ENCODE data around the gene ATP8A2.

Gene ATP8A2

DNA sequence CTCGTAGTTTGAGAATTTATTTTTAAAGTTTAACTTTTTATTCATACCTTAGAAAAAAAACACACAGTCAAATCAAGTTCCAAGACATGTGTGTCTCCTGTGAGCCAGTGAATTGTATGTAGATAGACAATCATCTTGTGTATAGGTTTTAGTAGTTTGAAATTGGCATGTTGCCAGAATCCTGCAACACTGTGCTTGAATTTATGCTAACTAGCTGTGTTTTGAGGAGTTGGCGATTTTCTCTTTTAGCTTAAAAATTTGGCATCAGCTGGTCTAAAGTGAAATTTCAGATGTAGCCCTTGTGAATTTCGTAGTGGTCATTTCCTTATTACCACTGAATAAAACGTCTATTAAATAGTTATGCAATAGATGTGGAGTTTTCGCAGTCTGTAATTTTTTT lies 213.2 kb downstream of the ATP8A2 start:
- Mint-ChIP-seq H3K4me1 (no peaks in the 10 kb centered on the region), H3K27me3 (peaks cover 43% of the 10 kb centered on the region), H3K36me3 (ENCODE audit: insufficient read depth) (no peaks in the 10 kb centered on the region), H3K4me3 (no peak overlapping the region), H3K9me3 (no peaks in the 10 kb centered on the region), H3K27ac (ENCODE audit: low read depth) (no peak overlapping the region)
- DNase-seq (ENCODE audit: low spot score in 2 of 2) (no peak), ATAC-seq (replicated peaks; ENCODE audit: extremely low read depth, poor library complexity, severe bottlenecking) (no peak)

DNA sequence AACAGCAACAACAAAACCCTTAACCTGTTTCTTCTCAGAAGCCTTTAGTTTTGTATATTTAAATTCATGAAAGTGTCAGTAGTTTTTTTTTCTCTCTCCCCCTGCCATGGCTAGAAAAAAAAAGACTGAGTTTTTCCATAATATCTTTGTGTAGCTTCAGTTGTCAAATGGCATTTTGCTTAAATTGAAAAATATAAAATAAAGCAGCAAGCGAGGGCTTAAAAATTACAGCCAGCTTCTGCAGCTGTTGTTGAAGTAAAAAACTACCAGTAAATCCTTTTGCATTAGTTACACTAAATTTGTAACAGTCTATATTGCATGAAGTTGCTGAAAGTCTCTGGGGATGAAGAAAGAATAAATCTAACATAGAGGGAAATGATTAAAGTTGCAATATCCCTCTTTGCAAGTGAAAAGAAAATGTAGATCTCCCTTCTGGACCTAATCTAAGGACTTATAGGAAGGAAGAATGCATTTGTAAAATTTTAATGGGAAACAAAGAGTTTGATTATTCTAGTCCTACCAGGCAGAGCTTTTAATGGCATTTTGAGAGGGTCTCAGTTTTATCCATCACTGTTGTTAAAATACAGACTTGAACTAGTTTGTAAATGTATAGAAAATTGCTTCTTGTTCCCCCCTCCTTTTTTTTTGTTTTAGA lies 215.7 kb downstream of the ATP8A2 start:
- Mint-ChIP-seq H3K4me1 (no peaks in the 10 kb centered on the region), H3K27ac (ENCODE audit: low read depth) (no peak overlapping the region), H3K9me3 (no peaks in the 10 kb centered on the region), H3K36me3 (ENCODE audit: insufficient read depth) (no peaks in the 10 kb centered on the region), H3K27me3 (peaks cover 37% of the 10 kb centered on the region), H3K4me3 (no peak overlapping the region)
- ATAC-seq (replicated peaks; ENCODE audit: extremely low read depth, poor library complexity, severe bottlenecking) (no peak), DNase-seq (ENCODE audit: low spot score in 2 of 2) (no peak)

DNA sequence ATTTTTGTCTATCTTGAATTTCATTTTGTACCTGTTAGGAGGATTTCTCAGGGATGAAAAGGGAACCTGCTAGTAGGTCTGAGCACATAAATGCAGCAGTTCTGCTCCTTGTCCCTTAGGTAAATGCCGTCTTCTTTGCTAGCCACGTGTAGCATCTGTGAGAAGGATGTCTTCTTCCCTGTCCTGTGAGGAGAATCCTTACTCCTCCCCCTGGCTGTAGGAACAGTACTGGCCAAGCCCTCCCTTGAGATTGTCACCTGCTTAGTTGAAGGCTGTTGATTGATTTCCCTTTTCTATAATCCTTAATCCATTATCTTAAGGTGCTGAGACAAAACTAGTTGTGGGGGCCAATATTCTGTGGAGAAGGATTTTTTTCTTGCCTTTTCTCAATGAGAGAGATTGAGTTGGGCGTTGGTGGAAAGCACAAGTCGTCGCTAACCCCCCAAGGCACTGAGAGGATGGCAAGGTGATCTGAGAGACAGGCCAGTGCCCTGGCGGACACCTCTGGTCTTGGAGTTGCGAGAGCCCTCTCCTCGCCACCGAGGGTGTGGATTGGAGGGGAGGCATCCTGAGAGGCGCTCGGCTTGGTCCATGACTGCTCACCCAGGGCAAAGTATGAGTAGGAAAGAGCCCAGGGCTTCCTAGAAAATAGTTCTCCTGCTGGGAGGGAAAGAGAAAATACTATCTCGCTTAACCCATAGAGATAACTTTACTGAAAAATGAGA lies 216.7 kb downstream of the ATP8A2 start:
- Mint-ChIP-seq H3K4me3 (no peak overlapping the region), H3K36me3 (ENCODE audit: insufficient read depth) (no peaks in the 10 kb centered on the region), H3K27ac (ENCODE audit: low read depth) (no peak overlapping the region), H3K27me3 (peaks cover 48% of the 10 kb centered on the region), H3K4me1 (no peaks in the 10 kb centered on the region), H3K9me3 (no peaks in the 10 kb centered on the region)
- ATAC-seq (replicated peaks; ENCODE audit: extremely low read depth, poor library complexity, severe bottlenecking) = no peak
- no peak for DNase-seq (ENCODE audit: low spot score in 2 of 2)

DNA sequence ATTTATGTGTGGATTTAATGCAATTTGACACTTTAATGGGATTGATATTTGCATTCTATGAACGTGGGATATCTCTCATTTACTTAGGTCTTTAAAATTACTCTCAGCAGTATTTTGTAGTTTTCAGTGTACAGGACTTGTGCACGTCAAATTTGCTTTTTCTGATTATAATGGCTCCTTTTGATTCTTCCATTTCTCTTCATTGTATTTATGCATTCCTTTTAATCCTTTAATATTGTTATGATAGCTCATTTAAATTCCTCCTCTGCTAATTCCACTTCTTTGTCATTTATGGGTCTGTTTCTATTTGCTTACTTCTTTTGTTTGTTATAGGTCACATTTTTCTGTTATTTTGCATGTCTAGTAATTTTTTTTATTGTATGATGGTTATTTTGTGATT lies 226.6 kb downstream of the ATP8A2 start:
- DNase-seq (ENCODE audit: low spot score in 2 of 2) (no peak), ATAC-seq (replicated peaks; ENCODE audit: extremely low read depth, poor library complexity, severe bottlenecking) (no peak)
- no peaks in the 10 kb centered on the region for H3K9me3 Mint-ChIP-seq
- no peaks in the 10 kb centered on the region for H3K4me1 Mint-ChIP-seq
- no peaks in the 10 kb centered on the region for H3K36me3 Mint-ChIP-seq (ENCODE audit: insufficient read depth)
- H3K27me3 Mint-ChIP-seq = peaks cover 78% of the 10 kb centered on the region
- no peak overlapping the region for H3K27ac Mint-ChIP-seq (ENCODE audit: low read depth)
- no peak overlapping the region for H3K4me3 Mint-ChIP-seq

DNA sequence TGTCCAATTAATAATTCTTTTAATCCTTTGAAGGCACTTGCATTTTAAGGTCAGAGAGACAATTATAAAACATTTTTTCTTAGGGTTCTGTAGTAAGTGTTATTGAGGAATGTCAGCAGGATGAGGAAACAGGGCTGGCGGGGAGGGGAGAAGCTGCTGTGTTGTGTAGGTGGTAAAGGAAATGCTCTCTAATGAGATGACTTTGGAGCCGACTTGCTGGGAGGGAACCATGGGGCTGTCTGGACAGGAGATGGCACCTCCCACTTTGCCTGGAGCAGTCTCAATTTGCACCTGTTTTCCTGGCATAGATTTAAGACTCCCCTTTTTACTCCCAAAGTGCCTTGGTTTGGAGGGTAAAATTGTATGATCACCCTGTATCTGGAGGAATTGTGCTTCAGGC lies 230.4 kb downstream of the ATP8A2 start:
- no peaks in the 10 kb centered on the region for H3K4me1 Mint-ChIP-seq
- H3K27me3 Mint-ChIP-seq = peaks cover 65% of the 10 kb centered on the region
- H3K4me3 Mint-ChIP-seq = no peak overlapping the region
- ATAC-seq (replicated peaks; ENCODE audit: extremely low read depth, poor library complexity, severe bottlenecking) (no peak), DNase-seq (ENCODE audit: low spot score in 2 of 2) (no peak)
- H3K36me3 Mint-ChIP-seq (ENCODE audit: insufficient read depth) = peaks cover 1% of the 10 kb centered on the region
- no peaks in the 10 kb centered on the region for H3K9me3 Mint-ChIP-seq
- H3K27ac Mint-ChIP-seq (ENCODE audit: low read depth) = no peak overlapping the region

DNA sequence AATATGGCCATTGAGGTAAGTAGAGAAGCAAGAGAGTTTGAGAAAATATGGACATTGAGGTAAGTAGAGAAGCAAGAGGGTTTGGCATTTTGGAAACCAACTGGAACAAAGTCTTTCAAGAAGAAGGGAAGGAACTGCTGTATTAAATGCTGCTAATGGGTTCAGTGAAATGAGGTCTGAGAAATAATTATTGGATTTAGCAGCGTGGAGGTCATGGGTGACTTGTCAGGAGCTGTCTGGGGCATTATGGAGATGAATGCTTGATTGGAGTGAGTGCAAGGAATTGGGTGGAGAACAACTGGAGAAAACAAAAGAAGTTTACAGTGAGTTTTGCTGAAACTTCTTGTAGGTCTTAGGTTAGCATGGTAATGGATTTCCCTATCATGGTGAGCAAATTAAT lies 232.3 kb downstream of the ATP8A2 start:
- no peaks in the 10 kb centered on the region for H3K9me3 Mint-ChIP-seq
- no peak overlapping the region for H3K27ac Mint-ChIP-seq (ENCODE audit: low read depth)
- DNase-seq (ENCODE audit: low spot score in 2 of 2) (no peak), ATAC-seq (replicated peaks; ENCODE audit: extremely low read depth, poor library complexity, severe bottlenecking) (no peak)
- peaks cover 1% of the 10 kb centered on the region for H3K36me3 Mint-ChIP-seq (ENCODE audit: insufficient read depth)
- peaks cover 46% of the 10 kb centered on the region for H3K27me3 Mint-ChIP-seq
- no peak overlapping the region for H3K4me3 Mint-ChIP-seq
- no peaks in the 10 kb centered on the region for H3K4me1 Mint-ChIP-seq

DNA sequence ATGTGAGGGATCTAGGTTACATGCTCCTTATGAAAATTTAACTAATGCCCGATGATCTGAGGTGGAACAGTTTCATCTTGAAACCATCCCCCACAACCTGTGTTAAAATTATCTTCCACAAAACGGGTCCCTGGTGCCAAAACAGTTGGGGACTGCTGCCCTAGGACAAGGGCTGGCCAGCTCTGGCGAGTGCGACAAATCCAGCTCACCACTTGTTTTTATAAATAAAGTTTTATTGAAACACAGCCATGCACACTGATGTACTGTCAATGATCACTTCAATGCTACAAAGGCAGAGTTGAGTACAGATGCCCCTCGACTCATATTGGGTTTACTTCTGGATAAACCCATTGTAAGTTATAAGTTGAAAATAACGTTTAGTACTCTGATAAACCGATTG lies 235.3 kb downstream of the ATP8A2 start:
- no peak for ATAC-seq (replicated peaks; ENCODE audit: extremely low read depth, poor library complexity, severe bottlenecking)
- peaks cover 50% of the 10 kb centered on the region for H3K27me3 Mint-ChIP-seq
- DNase-seq (ENCODE audit: low spot score in 2 of 2) = no peak
- peaks cover 9% of the 10 kb centered on the region for H3K9me3 Mint-ChIP-seq
- H3K4me1 Mint-ChIP-seq = no peaks in the 10 kb centered on the region
- H3K4me3 Mint-ChIP-seq = no peak overlapping the region
- H3K36me3 Mint-ChIP-seq (ENCODE audit: insufficient read depth) = peaks cover 1% of the 10 kb centered on the region
- H3K27ac Mint-ChIP-seq (ENCODE audit: low read depth) = no peak overlapping the region

DNA sequence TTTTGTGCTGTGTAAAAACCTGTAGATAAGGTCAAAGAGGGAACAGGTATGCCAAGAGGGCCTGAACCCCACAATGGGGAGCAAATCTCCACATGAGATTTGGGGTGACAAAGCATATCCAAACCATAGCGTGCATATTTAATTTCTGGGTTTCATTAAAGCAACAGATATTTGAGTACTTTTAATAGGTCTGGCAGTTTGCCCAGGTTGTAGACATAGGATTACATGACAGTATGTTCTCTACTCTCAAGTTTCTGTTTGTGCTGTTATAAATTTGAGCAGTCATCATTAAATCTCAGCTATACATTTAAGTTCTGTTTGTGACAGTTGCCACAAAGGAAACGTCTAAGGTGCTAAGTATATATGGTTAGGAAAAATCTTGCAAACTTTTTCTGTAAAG lies 236.4 kb downstream of the ATP8A2 start:
- H3K4me3 Mint-ChIP-seq = no peak overlapping the region
- no peak for ATAC-seq (replicated peaks; ENCODE audit: extremely low read depth, poor library complexity, severe bottlenecking)
- peaks cover 9% of the 10 kb centered on the region for H3K9me3 Mint-ChIP-seq
- no peaks in the 10 kb centered on the region for H3K4me1 Mint-ChIP-seq
- H3K27me3 Mint-ChIP-seq = peaks cover 44% of the 10 kb centered on the region
- H3K36me3 Mint-ChIP-seq (ENCODE audit: insufficient read depth) = peaks cover 1% of the 10 kb centered on the region
- DNase-seq (ENCODE audit: low spot score in 2 of 2) = no peak
- H3K27ac Mint-ChIP-seq (ENCODE audit: low read depth) = no peak overlapping the region

GRCh38 chr13:25616674-25617073 lies 244.9 kb downstream of the ATP8A2 start:
- DNase-seq (ENCODE audit: low spot score in 2 of 2) = no peak
- Mint-ChIP-seq H3K9me3 (no peaks in the 10 kb centered on the region), H3K27ac (ENCODE audit: low read depth) (no peak overlapping the region), H3K27me3 (peaks cover 78% of the 10 kb centered on the region), H3K4me1 (no peaks in the 10 kb centered on the region), H3K4me3 (no peak overlapping the region), H3K36me3 (ENCODE audit: insufficient read depth) (no peaks in the 10 kb centered on the region)
- ATAC-seq (replicated peaks; ENCODE audit: extremely low read depth, poor library complexity, severe bottlenecking) = no peak

DNA sequence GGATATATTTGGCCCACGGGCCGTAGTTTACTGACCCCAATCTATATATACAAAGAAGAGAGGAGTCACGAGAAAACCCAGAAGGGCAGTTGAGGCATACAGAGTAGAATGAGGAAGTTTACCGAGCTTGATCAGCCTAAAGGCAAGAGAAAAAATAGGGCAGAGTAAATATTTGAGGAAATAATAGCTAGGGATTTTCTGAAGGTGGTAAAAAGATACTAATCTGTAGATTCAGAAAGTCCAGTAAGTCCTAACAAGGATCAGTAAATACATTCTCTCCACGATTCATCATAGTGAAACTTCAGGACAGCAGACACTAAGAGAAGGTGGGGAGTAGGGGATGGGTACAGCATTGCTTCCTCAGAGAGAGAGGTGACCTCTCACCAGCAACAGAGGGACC lies 248.1 kb downstream of the ATP8A2 start:
- H3K27me3 Mint-ChIP-seq = peaks cover 56% of the 10 kb centered on the region
- H3K36me3 Mint-ChIP-seq (ENCODE audit: insufficient read depth) = no peaks in the 10 kb centered on the region
- no peak for DNase-seq (ENCODE audit: low spot score in 2 of 2)
- no peak overlapping the region for H3K27ac Mint-ChIP-seq (ENCODE audit: low read depth)
- H3K9me3 Mint-ChIP-seq = no peaks in the 10 kb centered on the region
- no peaks in the 10 kb centered on the region for H3K4me1 Mint-ChIP-seq
- no peak overlapping the region for H3K4me3 Mint-ChIP-seq
- no peak for ATAC-seq (replicated peaks; ENCODE audit: extremely low read depth, poor library complexity, severe bottlenecking)

DNA sequence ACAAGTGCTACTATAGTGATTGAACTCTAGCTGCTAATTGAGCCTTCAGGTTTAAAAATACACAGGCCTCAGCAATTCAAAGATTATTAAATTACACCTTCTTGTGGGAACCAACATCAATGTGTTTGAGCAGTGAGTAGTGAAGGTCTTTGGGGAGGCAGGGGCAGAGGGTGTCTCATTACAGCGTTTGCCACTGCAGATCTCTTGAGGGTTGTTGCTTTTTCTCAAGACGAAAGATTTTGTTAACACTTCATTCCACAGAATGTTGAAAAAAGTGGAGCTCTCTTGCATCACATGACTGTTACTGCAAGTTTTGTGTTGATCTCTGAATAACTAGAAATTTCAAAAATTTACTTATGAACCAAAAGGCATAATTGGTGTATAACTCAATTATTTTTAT lies 253.6 kb downstream of the ATP8A2 start:
- ATAC-seq (replicated peaks; ENCODE audit: extremely low read depth, poor library complexity, severe bottlenecking) (no peak), DNase-seq (ENCODE audit: low spot score in 2 of 2) (no peak)
- Mint-ChIP-seq H3K4me1 (no peaks in the 10 kb centered on the region), H3K4me3 (no peak overlapping the region), H3K36me3 (ENCODE audit: insufficient read depth) (no peaks in the 10 kb centered on the region), H3K27me3 (peaks cover 10% of the 10 kb centered on the region), H3K9me3 (peaks cover 6% of the 10 kb centered on the region), H3K27ac (ENCODE audit: low read depth) (no peak overlapping the region)

DNA sequence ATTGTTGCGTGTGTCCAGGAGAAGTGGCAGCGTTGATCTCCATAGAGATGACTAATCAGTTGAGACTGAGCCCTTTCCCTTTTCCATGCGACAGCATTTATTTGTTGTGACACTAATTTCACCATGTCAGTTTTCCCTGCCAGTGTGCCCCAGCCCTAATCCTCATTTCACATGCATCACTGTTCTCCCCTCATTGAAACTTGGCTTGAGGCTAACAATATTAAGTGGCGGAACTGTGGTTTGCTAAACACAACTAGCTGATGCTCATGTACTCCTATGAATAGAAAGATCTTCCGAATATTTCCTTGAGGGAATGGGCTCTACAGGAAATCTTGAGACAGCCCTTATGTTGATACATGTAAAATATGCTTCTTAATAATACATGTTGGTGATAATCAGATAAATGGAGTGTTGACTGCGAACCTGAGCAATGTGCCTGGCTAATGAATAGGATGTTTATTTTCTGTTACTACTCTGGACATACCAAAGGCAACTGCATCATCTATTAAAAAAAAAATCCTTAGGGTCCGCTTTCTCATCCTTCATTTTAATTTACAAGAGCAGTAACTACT lies 258.6 kb downstream of the ATP8A2 start:
- Mint-ChIP-seq H3K4me3 (no peak overlapping the region), H3K27ac (ENCODE audit: low read depth) (no peak overlapping the region), H3K9me3 (peaks cover 6% of the 10 kb centered on the region), H3K36me3 (ENCODE audit: insufficient read depth) (no peaks in the 10 kb centered on the region), H3K27me3 (peaks cover 30% of the 10 kb centered on the region), H3K4me1 (no peaks in the 10 kb centered on the region)
- ATAC-seq (replicated peaks; ENCODE audit: extremely low read depth, poor library complexity, severe bottlenecking) (no peak), DNase-seq (ENCODE audit: low spot score in 2 of 2) (no peak)

- H3K4me1 Mint-ChIP-seq = no peaks in the 10 kb centered on the region
Measured at GRCh38 chr13:25632166-25632888, 260.6 kb downstream of the ATP8A2 start.

More at GRCh38 chr13:25632166-25632888, 260.6 kb downstream of the ATP8A2 start:
- Mint-ChIP-seq H3K4me3 (no peak overlapping the region), H3K27ac (ENCODE audit: low read depth) (no peak overlapping the region), H3K9me3 (no peaks in the 10 kb centered on the region), H3K36me3 (ENCODE audit: insufficient read depth) (no peaks in the 10 kb centered on the region), H3K27me3 (peaks cover 47% of the 10 kb centered on the region)
- no peak for DNase-seq (ENCODE audit: low spot score in 2 of 2)
- ATAC-seq (replicated peaks; ENCODE audit: extremely low read depth, poor library complexity, severe bottlenecking) = no peak

Measured in central memory CD8-positive, alpha-beta T cell (primary cell).